HepG2 (cell line): ENCODE results near the gene CRYM. TPM values are rescaled to one million over a fixed set of nuclear protein-coding genes. Genes with fewer than 3 reads are reported as not detected.

Experiments
- CREM ChIP-seq, 2 experiments: sonication (generic) in 1 of 2; formaldehyde crosslinking in 1 of 2; IDR thresholded peaks; 2 replicates each; pipeline versions ENCODE4 v1.4.0 to v1.6.1; 2016 to 2020; ENCODE audit warnings: antibody characterized with exemption in 1 of 2, mild to moderate bottlenecking in 1 of 2, missing genetic modification reagents in 1 of 2
- FIP1L1 ChIP-seq: fragments of 200-400 bp; formaldehyde crosslinking; IDR thresholded peaks from 2 replicates; pipeline ENCODE4 v1.6.1; 2018; ENCODE audit warnings: low read depth, mild to moderate bottlenecking, low read length, moderate library complexity, borderline replicate concordance; ENCODE audit not compliant: insufficient read depth
- FOXC1 ChIP-seq: sonication (generic); formaldehyde crosslinking; IDR thresholded peaks from 2 replicates; pipeline ENCODE4 v1.8.0; 2022; ENCODE audit warnings: mild to moderate bottlenecking, missing genetic modification reagents, borderline replicate concordance
- FOXJ3 ChIP-seq: sonication (generic); formaldehyde crosslinking; IDR thresholded peaks from 2 replicates; pipeline ENCODE4 v1.4.0; 2020; ENCODE audit warnings: missing genetic modification reagents, mild to moderate bottlenecking, borderline replicate concordance
- FOXO4 ChIP-seq: sonication (generic); formaldehyde crosslinking; conservative IDR thresholded peaks from 2 replicates; pipeline ENCODE4 v1.8.1; 2023; ENCODE audit warnings: missing genetic modification reagents
- PTBP1 ChIP-seq: fragments of 200-400 bp; formaldehyde crosslinking; IDR thresholded peaks from 2 replicates; pipeline ENCODE4 v1.6.1; 2018; ENCODE audit warnings: low read length, low read depth; ENCODE audit not compliant: poor library complexity, severe bottlenecking
- SOX13 ChIP-seq, 3 experiments: fragments of 450-650 bp in 1 of 3; sonication (generic) in 1 of 3; formaldehyde crosslinking in 1 of 3; IDR thresholded peaks in 2 of 3; conservative IDR thresholded peaks in 1 of 3; 2 replicates each; pipeline versions ENCODE4 v1.5.0 to v1.6.1; 2016 to 2020; ENCODE audit warnings: antibody characterized with exemption in 1 of 3, mild to moderate bottlenecking in 1 of 3, missing compliant biosample characterization in 1 of 3, missing genetic modification reagents in 1 of 3, moderate library complexity in 1 of 3
- SRY ChIP-seq: sonication (generic); formaldehyde crosslinking; IDR thresholded peaks from 2 replicates; pipeline ENCODE4 v1.8.0; 2022; ENCODE audit warnings: mild to moderate bottlenecking, missing genetic modification reagents
- ZNF337 ChIP-seq: sonication (generic); formaldehyde crosslinking; IDR thresholded peaks from 2 replicates; pipeline ENCODE4 v1.5.1; 2020; ENCODE audit warnings: missing genetic modification reagents, low read depth, mild to moderate bottlenecking, borderline replicate concordance
- ZNF510 ChIP-seq: sonication (generic); formaldehyde crosslinking; IDR thresholded peaks from 2 replicates; pipeline ENCODE4 v1.4.0; 2020; ENCODE audit warnings: low read depth, mild to moderate bottlenecking, missing genetic modification reagents
- ZNF800 ChIP-seq: sonication (generic); formaldehyde crosslinking; IDR thresholded peaks from 2 replicates; pipeline ENCODE4 v1.4.0; 2020; ENCODE audit warnings: missing genetic modification reagents
- polyA plus RNA-seq, 8 experiments: library from polyadenylated mRNA; depleted of rRNA in 3 of 8; stranded (reverse) in 7 of 8; unstranded in 1 of 8; fragments of >200 nt; fragmentation: Illumina TruSeq in 4 of 8; extraction: Trizol in 4 of 8; gene quantifications; 2 replicates each; pipeline versions ENCODE4 v1.2.1 to v1.2.3, GENCODE V29; 2011 to 2016; ENCODE audit warnings: low read depth in 4 of 8, missing spikeins in 1 of 8, mixed read lengths in 1 of 8; ENCODE audit not compliant: insufficient read depth in 1 of 8
- total RNA-seq, 5 experiments: library from RNA; depleted of rRNA; stranded (reverse); fragments of >200 nt; fragmentation: Illumina TruSeq; extraction: Trizol; gene quantifications; 2 replicates each; pipeline ENCODE4 v1.2.3, GENCODE V29; 2016; ENCODE audit warnings: low read depth in 1 of 5
- TF ChIP-seq, protein P1 (sequence below): sonication (generic); formaldehyde crosslinking; IDR thresholded peaks from 2 replicates; pipeline ENCODE4 v1.4.0; 2020; ENCODE audit warnings: low read depth, missing genetic modification reagents
- TF ChIP-seq, protein P2 (sequence below): sonication (generic); formaldehyde crosslinking; IDR thresholded peaks from 2 replicates; pipeline ENCODE4 v1.4.0; 2020; ENCODE audit warnings: mild to moderate bottlenecking, missing genetic modification reagents

CRYM gene
- total and polyA plus RNA-seq, 2 of the 13 experiments (the other 11 are each of a cell fraction or from before 2014, with no cell fraction given): 1.9 to 2.2 TPM

DNA sequence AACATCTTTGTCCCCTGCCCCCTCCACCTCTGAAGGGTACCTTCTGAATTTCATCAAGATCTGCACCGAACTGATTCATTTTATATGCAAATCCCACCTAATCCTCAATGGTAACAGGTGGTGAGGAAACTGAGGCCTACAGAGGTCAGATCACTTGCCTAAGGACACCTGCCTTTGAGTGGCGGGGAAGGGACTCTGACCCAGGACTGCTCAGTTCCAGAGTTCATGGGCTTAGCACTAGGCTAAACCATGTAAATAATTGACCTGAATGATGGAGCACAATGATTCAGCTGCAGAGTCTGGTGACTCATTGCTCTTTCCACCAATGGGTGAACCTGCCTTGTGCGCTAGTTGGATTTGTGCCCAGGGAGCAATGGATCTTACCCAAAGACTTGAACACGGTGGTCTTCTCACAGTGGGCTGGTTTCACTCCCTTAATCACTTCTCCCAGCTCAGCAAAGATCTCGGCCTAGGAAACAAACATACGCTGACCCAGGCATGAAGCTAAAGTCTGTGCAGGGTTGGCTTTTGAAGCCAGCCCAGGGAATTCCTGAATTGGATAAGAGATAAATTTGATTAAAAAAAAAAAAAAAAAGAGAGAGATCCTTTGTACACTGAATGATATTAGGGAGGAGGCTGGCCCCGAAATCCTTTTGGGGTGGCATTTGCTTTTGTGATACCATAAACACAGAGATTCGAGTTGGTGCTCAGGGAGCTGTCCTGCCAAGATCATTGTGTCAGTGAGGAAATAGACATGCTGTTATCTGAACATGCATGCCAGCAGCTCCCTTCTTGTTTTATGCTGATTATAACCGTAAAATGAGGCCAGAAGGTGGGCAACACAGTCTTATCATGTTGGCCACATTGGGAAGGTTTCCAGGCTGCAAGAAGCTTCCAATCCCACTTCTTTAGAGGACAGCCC, 17.0 kb downstream of the CRYM start (continued):
- TF ChIP-seq, protein P1, sequence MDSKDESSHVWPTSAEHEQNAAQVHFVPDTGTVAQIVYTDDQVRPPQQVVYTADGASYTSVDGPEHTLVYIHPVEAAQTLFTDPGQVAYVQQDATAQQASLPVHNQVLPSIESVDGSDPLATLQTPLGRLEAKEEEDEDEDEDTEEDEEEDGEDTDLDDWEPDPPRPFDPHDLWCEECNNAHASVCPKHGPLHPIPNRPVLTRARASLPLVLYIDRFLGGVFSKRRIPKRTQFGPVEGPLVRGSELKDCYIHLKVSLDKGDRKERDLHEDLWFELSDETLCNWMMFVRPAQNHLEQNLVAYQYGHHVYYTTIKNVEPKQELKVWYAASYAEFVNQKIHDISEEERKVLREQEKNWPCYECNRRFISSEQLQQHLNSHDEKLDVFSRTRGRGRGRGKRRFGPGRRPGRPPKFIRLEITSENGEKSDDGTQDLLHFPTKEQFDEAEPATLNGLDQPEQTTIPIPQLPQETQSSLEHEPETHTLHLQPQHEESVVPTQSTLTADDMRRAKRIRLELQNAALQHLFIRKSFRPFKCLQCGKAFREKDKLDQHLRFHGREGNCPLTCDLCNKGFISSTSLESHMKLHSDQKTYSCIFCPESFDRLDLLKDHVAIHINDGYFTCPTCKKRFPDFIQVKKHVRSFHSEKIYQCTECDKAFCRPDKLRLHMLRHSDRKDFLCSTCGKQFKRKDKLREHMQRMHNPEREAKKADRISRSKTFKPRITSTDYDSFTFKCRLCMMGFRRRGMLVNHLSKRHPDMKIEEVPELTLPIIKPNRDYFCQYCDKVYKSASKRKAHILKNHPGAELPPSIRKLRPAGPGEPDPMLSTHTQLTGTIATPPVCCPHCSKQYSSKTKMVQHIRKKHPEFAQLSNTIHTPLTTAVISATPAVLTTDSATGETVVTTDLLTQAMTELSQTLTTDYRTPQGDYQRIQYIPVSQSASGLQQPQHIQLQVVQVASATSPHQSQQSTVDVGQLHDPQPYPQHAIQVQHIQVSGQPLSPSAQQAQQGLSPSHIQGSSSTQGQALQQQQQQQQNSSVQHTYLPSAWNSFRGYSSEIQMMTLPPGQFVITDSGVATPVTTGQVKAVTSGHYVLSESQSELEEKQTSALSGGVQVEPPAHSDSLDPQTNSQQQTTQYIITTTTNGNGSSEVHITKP (CRISPR knock-in tag): peak; percentile 87
- TF ChIP-seq FOXJ3 (CRISPR knock-in tag) (peak; percentile 66; the same call in 1 of the 2 replicates), FIP1L1 (0 out of 2 replicates have a peak, but pooled peaks have one; percentile 77), CREM (IDR thresholded peaks at IDR 0.05) (peak; percentile 83), CREM (CRISPR knock-in tag; IDR thresholded peaks at IDR 0.05) (no peak), FOXO4 (CRISPR knock-in tag) (0 out of 2 replicates have a peak, but pooled peaks have one; percentile 7), PTBP1 (no peak), ZNF510 (CRISPR knock-in tag) (no peak), SOX13 (IDR thresholded peaks at IDR 0.05) (peak; percentile 49; the same call in 1 of the 2 replicates), SOX13 (CRISPR knock-in tag; conservative IDR thresholded peaks at IDR 0.05 in 1 of 2, IDR thresholded peaks at IDR 0.05 in 1 of 2) (peak in 1 of 2 experiments; percentile 92; a peak in 2 of 4 replicates), SRY (CRISPR knock-in tag) (no peak), ZNF800 (CRISPR knock-in tag) (no peak), ZNF337 (CRISPR knock-in tag) (no peak; the same call in 1 of the 2 replicates), FOXC1 (CRISPR knock-in tag) (no peak)
- TF ChIP-seq, protein P2, sequence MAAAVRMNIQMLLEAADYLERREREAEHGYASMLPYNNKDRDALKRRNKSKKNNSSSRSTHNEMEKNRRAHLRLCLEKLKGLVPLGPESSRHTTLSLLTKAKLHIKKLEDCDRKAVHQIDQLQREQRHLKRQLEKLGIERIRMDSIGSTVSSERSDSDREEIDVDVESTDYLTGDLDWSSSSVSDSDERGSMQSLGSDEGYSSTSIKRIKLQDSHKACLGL (CRISPR knock-in tag): no peak
